ENCODE results near the gene MLH1. TPM values are rescaled to one million over a fixed set of nuclear protein-coding genes. Genes with fewer than 3 reads are reported as not detected.

Gene MLH1
- polyA plus RNA-seq, 1 experiment: 32.5 TPM

DNA sequence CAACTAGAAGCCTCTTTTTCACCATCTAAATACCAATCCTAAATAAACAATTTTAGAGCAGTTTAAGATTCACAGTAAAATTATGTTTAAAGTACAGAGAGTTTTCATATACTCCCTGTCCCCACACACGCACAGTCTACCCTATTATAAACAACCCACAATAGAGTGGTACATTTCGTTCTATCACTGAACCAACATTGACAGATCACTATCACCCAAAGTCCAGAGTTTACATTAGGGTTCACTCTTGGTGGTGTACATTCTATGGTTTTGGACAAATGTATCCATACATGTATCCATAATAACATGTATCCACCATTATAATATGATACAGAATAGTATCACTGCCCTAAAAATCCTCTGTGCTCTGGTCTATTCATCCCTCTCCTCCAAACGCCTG, 89.0 kb downstream of the MLH1 start:
- POLR2A ChIA-PET: interaction anchor here (0.6 kb wide), 1 partner anchor 15 kb away, joined by 6 read pairs; no protein-coding TSS in a partner anchor
- H3K4me3 ChIP-seq (ENCODE audit: low read depth, low read length): no peak overlapping the region
- DNase-seq (ENCODE audit: low read depth): no peak
- H3K36me3 ChIP-seq (ENCODE audit: control insufficient read depth, insufficient read depth, low read length): peaks cover 3% of the 10 kb centered on the region; the same call in 1 of the 2 replicates
- no peaks in the 10 kb centered on the region for H3K27me3 ChIP-seq (ENCODE audit: control insufficient read depth, insufficient read depth, low read length)
- CTCF ChIA-PET: no interaction called here
- TF ChIP-seq, protein P1, sequence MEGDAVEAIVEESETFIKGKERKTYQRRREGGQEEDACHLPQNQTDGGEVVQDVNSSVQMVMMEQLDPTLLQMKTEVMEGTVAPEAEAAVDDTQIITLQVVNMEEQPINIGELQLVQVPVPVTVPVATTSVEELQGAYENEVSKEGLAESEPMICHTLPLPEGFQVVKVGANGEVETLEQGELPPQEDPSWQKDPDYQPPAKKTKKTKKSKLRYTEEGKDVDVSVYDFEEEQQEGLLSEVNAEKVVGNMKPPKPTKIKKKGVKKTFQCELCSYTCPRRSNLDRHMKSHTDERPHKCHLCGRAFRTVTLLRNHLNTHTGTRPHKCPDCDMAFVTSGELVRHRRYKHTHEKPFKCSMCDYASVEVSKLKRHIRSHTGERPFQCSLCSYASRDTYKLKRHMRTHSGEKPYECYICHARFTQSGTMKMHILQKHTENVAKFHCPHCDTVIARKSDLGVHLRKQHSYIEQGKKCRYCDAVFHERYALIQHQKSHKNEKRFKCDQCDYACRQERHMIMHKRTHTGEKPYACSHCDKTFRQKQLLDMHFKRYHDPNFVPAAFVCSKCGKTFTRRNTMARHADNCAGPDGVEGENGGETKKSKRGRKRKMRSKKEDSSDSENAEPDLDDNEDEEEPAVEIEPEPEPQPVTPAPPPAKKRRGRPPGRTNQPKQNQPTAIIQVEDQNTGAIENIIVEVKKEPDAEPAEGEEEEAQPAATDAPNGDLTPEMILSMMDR (IDR thresholded peaks at IDR 0.05; ENCODE audit: insufficient read depth, low read depth, low read length): no peak

DNA sequence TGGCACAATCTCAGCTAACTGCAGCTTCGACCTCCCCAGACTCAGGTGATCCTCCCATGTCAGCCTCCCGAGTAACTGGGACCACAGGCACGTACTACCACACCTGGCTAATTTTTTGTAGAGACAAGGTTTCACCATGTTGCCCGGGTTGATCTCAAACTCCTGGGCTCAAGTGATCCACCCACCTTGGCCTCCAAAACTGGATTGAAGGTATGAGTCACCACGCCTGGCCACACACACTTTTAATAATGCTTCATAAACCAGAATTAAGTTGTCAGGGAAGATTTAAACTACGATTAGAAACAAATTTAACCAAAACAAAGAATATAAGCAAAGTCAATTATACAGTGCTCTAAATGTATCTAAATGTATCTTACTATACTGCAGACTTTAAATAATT, 93.6 kb downstream of the MLH1 start:
- Histone ChIP-seq H3K4me3 (ENCODE audit: low read depth, low read length) (no peak overlapping the region), H3K27me3 (ENCODE audit: control insufficient read depth, insufficient read depth, low read length) (no peaks in the 10 kb centered on the region), H3K36me3 (ENCODE audit: control insufficient read depth, insufficient read depth, low read length) (peaks cover 4% of the 10 kb centered on the region)
- ChIA-PET CTCF (no interaction called here), POLR2A (no interaction called here)
- no peak for DNase-seq (ENCODE audit: low read depth)
- TF ChIP-seq, protein P1 (IDR thresholded peaks at IDR 0.05; ENCODE audit: insufficient read depth, low read depth, low read length): no peak

DNA sequence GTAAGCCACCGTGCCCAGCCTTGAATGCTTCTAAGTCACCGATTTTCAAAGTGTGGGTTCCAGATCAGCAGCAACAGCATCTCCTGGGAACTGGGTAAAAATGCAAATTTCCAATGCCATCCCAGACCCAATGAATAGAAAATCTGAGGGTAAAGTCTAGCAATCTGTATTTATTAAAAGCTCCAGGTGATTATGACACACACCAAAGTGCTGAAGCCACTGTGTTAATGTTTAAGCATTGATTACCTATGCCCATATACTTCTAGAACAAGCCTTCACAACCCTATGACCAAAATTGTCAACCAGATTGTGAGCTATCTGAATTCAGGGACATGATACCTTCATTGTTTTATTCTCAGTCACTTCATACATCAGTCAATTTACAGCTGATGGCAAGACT, 94.6 kb downstream of the MLH1 start:
- peaks cover 4% of the 10 kb centered on the region for H3K36me3 ChIP-seq (ENCODE audit: control insufficient read depth, insufficient read depth, low read length)
- CTCF ChIA-PET: no interaction called here

DNA sequence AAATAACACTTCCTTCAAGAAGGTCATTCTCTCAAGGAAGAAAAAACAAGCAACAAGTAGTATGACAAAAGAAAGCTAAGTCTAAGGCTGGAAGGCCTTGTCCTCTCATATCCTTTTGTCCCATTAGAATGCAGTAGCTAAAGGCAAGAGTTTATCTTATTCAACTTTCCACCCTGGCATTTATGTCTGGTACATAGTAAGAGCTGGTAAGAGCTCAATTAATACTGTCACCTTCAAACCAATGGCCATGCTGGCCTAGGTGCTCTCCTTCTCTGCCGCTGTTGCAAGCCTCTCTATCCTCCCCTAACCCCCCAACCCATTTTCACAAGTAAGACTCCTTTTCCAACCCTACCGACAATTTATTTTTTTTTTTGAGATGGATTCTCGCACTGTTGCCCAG, 99.2 kb downstream of the MLH1 start:
- H3K27me3 ChIP-seq (ENCODE audit: control insufficient read depth, insufficient read depth, low read length): no peaks in the 10 kb centered on the region
- H3K4me3 ChIP-seq (ENCODE audit: low read depth, low read length): no peak overlapping the region
- ChIA-PET CTCF (no interaction called here), POLR2A (no interaction called here)
- DNase-seq (ENCODE audit: low read depth): no peak
- peaks cover 4% of the 10 kb centered on the region for H3K36me3 ChIP-seq (ENCODE audit: control insufficient read depth, insufficient read depth, low read length)
- TF ChIP-seq, protein P1 (IDR thresholded peaks at IDR 0.05; ENCODE audit: insufficient read depth, low read depth, low read length): no peak

More for the DNA sequence above, 94.6 kb downstream of the MLH1 start:
- TF ChIP-seq, protein P1 (IDR thresholded peaks at IDR 0.05; ENCODE audit: insufficient read depth, low read depth, low read length): no peak
- POLR2A ChIA-PET: no interaction called here
- DNase-seq (ENCODE audit: low read depth): no peak
- Histone ChIP-seq H3K27me3 (ENCODE audit: control insufficient read depth, insufficient read depth, low read length) (no peaks in the 10 kb centered on the region), H3K4me3 (ENCODE audit: low read depth, low read length) (no peak overlapping the region)

DNA sequence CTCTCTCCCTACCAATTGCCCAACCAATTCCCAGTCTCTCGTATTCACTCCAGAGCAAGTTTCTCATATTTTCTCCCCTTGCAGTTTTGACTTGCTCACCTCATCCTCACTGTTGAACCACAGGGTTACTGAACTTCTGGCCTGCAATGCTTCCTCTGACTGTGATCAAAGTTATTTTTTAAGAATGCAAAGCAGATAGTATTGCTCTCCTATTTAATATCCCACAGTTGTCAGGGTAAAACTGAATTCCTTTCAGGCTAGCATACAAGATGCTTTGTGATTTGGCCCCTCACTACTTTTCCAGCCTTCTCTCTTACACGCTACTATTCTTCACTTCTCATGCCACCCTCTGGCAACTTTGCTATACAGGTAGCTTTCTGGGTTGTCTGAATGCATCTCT, 100.2 kb downstream of the MLH1 start:
- POLR2A ChIA-PET: interaction anchor here (0.7 kb wide), 1 partner anchor 157 kb away, joined by 3 read pairs; no protein-coding TSS in a partner anchor
- peaks cover 2% of the 10 kb centered on the region for H3K36me3 ChIP-seq (ENCODE audit: control insufficient read depth, insufficient read depth, low read length)
- H3K4me3 ChIP-seq (ENCODE audit: low read depth, low read length): no peak overlapping the region

More for the DNA sequence above, 100.2 kb downstream of the MLH1 start:
- CTCF ChIA-PET: interaction anchor here (0.6 to 1.3 kb wide), 2 partner anchors 9 to 87 kb away, joined by 3 read pairs; no protein-coding TSS in a partner anchor
- TF ChIP-seq, protein P1 (IDR thresholded peaks at IDR 0.05; ENCODE audit: insufficient read depth, low read depth, low read length): no peak
- no peaks in the 10 kb centered on the region for H3K27me3 ChIP-seq (ENCODE audit: control insufficient read depth, insufficient read depth, low read length)
- DNase-seq (ENCODE audit: low read depth): no peak

Measured in BJ (cell line).